HEK293 (cell line): ENCODE results near the gene SH3PXD2B.

Experiments used
- CTCF ChIA-PET: fragments of 350-600 bp; formaldehyde crosslinking; extraction: SDS; loops from one replicate; lab custom pipeline; 2021; ENCODE audit warnings: antibody characterized with exemption; lab: Yijun Ruan, JAX
- POLR2A ChIA-PET: fragments of 300-600 bp; formaldehyde crosslinking; extraction: SDS; loops from one replicate; lab custom pipeline; 2020; ENCODE audit warnings: antibody characterized with exemption, inconsistent platforms; lab: Yijun Ruan, JAX
- H3K27ac ChIP-seq: fragments of 200-500 bp; sonication (Bioruptor generic); 2 replicates; pipeline ENCODE4 v1.5.1; 2014; ENCODE audit warnings: low read depth, low read length, control low read depth, inconsistent platforms; ENCODE audit errors: extremely low read depth
- H3K36me3 ChIP-seq, 2 experiments: fragments of 200-500 bp in 1 of 2; sonication (Bioruptor generic) in 1 of 2; 1 replicate in 1 of 2; 2 replicates in 1 of 2; pipeline ENCODE4 v1.5.1; 2014 to 2017; ENCODE audit warnings: inconsistent platforms in 2 of 2, low read length in 2 of 2; ENCODE audit not compliant: control insufficient read depth in 2 of 2, insufficient read depth in 1 of 2
- H3K4me1 ChIP-seq: fragments of 200-500 bp; sonication (Bioruptor generic); 2 replicates; pipeline ENCODE4 v1.5.1; 2014; ENCODE audit warnings: mild to moderate bottlenecking, low read length, inconsistent platforms; ENCODE audit not compliant: control insufficient read depth, insufficient read depth
- H3K4me3 ChIP-seq: 2 replicates; pipeline ENCODE4 v1.5.1; 2011; ENCODE audit warnings: low read depth, mild to moderate bottlenecking, control low read depth, low read length, moderate library complexity
- H3K9me3 ChIP-seq: fragments of 200-500 bp; sonication (Bioruptor generic); 2 replicates; pipeline ENCODE4 v1.5.1; 2014; ENCODE audit warnings: low read depth, low read length, inconsistent platforms; ENCODE audit not compliant: control insufficient read depth, insufficient read depth
- FEZF1 ChIP-seq: fragments of 450-650 bp; formaldehyde crosslinking; IDR thresholded peaks from 2 replicates; pipeline ENCODE4 v1.5.1; 2016; ENCODE audit warnings: missing biosample characterization, missing genetic modification characterization
- GLIS1 ChIP-seq: fragments of 450-650 bp; formaldehyde crosslinking; IDR thresholded peaks from 2 replicates; pipeline ENCODE4 v1.5.1; 2016; ENCODE audit warnings: missing biosample characterization, missing genetic modification characterization
- KLF1 ChIP-seq: fragments of 450-650 bp; formaldehyde crosslinking; IDR thresholded peaks from 2 replicates; pipeline ENCODE4 v1.5.1; 2016; ENCODE audit warnings: missing biosample characterization, missing genetic modification characterization
- KLF16 ChIP-seq: fragments of 450-650 bp; formaldehyde crosslinking; IDR thresholded peaks from 2 replicates; pipeline ENCODE4 v1.5.1; 2017; ENCODE audit warnings: missing biosample characterization, missing genetic modification characterization
- KLF7 ChIP-seq: fragments of 450-650 bp; formaldehyde crosslinking; IDR thresholded peaks from 2 replicates; pipeline ENCODE4 v1.5.1; 2016; ENCODE audit warnings: missing biosample characterization, missing genetic modification characterization, borderline replicate concordance
- TRIM28 ChIP-seq: IDR thresholded peaks from 2 replicates; pipeline ENCODE4 v1.6.1; 2011; ENCODE audit warnings: low read length, control low read depth, borderline replicate concordance
- WT1 ChIP-seq: fragments of 450-650 bp; formaldehyde crosslinking; IDR thresholded peaks from 2 replicates; pipeline ENCODE4 v1.5.1; 2016; ENCODE audit warnings: missing biosample characterization, missing genetic modification characterization
- YY1 ChIP-seq: fragments of 450-650 bp; formaldehyde crosslinking; IDR thresholded peaks from 2 replicates; pipeline ENCODE4 v1.5.1; 2018; ENCODE audit warnings: missing biosample characterization, missing genetic modification characterization
- ZBTB8A ChIP-seq: fragments of 450-650 bp; formaldehyde crosslinking; IDR thresholded peaks from 2 replicates; pipeline ENCODE4 v1.5.1; 2016; ENCODE audit warnings: missing biosample characterization, missing genetic modification characterization
- ZEB2 ChIP-seq: fragments of 450-650 bp; formaldehyde crosslinking; IDR thresholded peaks from 2 replicates; pipeline ENCODE4 v1.5.1; 2016; ENCODE audit warnings: missing biosample characterization, missing genetic modification characterization
- ZFP41 ChIP-seq: fragments of 450-650 bp; formaldehyde crosslinking; IDR thresholded peaks from 2 replicates; pipeline ENCODE4 v1.5.1; 2016; ENCODE audit warnings: missing biosample characterization, missing genetic modification characterization, borderline replicate concordance
- ZIC2 ChIP-seq: fragments of 450-650 bp; formaldehyde crosslinking; IDR thresholded peaks from 2 replicates; pipeline ENCODE4 v1.5.1; 2016; ENCODE audit warnings: missing biosample characterization, missing genetic modification characterization
- ZNF146 ChIP-seq: fragments of 450-650 bp; formaldehyde crosslinking; IDR thresholded peaks from 2 replicates; pipeline ENCODE4 v1.5.1; 2016; ENCODE audit warnings: missing biosample characterization, missing genetic modification characterization
- ZNF24 ChIP-seq: fragments of 450-650 bp; formaldehyde crosslinking; IDR thresholded peaks from 2 replicates; pipeline ENCODE4 v1.5.1; 2016; ENCODE audit warnings: missing biosample characterization, missing genetic modification characterization
- ZNF623 ChIP-seq: fragments of 450-650 bp; formaldehyde crosslinking; IDR thresholded peaks from 2 replicates; pipeline ENCODE4 v1.5.1; 2016; ENCODE audit warnings: missing biosample characterization, missing genetic modification characterization
- ZNF629 ChIP-seq: fragments of 450-650 bp; formaldehyde crosslinking; IDR thresholded peaks from 2 replicates; pipeline ENCODE4 v1.5.1; 2017; ENCODE audit warnings: missing biosample characterization, missing genetic modification characterization
- ZNF747 ChIP-seq: fragments of 450-650 bp; formaldehyde crosslinking; IDR thresholded peaks from 2 replicates; pipeline ENCODE4 v1.5.1; 2016; ENCODE audit warnings: missing biosample characterization, missing genetic modification characterization
- TF ChIP-seq, protein P1 (sequence below): fragments of 450-650 bp; formaldehyde crosslinking; conservative IDR thresholded peaks from 2 replicates; pipeline ENCODE4 v1.5.1; 2016; ENCODE audit warnings: low read depth, missing biosample characterization, missing genetic modification characterization
- TF ChIP-seq, protein P2 (sequence below): fragments of 450-650 bp; formaldehyde crosslinking; IDR thresholded peaks from 2 replicates; pipeline ENCODE4 v1.5.1; 2016; ENCODE audit warnings: missing biosample characterization, missing genetic modification characterization

SH3PXD2B gene

DNA sequence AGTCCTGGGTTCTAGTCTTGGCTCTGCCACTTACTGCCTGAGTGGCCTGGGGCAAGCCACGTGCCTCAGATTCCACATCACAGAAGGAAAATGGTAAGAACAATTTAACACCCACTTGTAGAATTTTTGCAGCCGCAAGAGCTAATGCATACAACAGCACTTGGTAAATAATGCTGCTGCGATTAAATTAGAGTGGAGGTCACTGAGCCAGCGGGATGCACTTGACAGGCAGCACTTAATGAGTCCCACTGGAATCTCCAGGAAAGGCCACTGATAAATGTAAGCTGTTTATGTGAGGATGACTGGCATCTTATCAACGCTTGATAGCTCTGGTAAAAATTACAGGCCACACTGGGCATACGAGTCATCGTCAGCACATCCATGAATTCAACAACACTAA lies 111.4 kb downstream of the SH3PXD2B start (continued):
- TF ChIP-seq, protein P1, sequence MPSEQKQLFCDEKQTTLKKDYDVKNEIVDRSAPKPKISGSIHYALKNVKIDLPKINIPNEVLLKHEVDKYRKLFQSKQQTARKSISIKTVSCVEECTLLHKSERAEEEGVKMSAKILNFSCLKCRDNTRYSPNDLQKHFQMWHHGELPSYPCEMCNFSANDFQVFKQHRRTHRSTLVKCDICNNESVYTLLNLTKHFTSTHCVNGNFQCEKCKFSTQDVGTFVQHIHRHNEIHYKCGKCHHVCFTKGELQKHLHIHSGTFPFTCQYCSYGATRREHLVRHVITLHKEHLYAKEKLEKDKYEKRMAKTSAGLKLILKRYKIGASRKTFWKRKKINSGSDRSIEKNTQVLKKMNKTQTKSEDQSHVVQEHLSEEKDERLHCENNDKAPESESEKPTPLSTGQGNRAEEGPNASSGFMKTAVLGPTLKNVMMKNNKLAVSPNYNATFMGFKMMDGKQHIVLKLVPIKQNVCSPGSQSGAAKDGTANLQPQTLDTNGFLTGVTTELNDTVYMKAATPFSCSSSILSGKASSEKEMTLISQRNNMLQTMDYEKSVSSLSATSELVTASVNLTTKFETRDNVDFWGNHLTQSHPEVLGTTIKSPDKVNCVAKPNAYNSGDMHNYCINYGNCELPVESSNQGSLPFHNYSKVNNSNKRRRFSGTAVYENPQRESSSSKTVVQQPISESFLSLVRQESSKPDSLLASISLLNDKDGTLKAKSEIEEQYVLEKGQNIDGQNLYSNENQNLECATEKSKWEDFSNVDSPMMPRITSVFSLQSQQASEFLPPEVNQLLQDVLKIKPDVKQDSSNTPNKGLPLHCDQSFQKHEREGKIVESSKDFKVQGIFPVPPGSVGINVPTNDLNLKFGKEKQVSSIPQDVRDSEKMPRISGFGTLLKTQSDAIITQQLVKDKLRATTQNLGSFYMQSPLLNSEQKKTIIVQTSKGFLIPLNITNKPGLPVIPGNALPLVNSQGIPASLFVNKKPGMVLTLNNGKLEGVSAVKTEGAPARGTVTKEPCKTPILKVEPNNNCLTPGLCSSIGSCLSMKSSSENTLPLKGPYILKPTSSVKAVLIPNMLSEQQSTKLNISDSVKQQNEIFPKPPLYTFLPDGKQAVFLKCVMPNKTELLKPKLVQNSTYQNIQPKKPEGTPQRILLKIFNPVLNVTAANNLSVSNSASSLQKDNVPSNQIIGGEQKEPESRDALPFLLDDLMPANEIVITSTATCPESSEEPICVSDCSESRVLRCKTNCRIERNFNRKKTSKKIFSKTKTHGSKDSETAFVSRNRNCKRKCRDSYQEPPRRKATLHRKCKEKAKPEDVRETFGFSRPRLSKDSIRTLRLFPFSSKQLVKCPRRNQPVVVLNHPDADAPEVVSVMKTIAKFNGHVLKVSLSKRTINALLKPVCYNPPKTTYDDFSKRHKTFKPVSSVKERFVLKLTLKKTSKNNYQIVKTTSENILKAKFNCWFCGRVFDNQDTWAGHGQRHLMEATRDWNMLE: 0 out of 2 replicates have a peak, but pooled peaks have one; percentile 33
- TF ChIP-seq ZNF24 (tag by site-specific recombination) (0 out of 2 replicates have a peak, but pooled peaks have one; percentile 29), ZNF629 (tag by site-specific recombination) (peak; percentile 59; the same call in 1 of the 2 replicates), TRIM28 (0 out of 2 replicates have a peak, but pooled peaks have one; percentile 50), ZBTB8A (tag by site-specific recombination) (peak; percentile 52; the same call in 1 of the 2 replicates)
- TF ChIP-seq, all 188 proteins: peak for 33

DNA sequence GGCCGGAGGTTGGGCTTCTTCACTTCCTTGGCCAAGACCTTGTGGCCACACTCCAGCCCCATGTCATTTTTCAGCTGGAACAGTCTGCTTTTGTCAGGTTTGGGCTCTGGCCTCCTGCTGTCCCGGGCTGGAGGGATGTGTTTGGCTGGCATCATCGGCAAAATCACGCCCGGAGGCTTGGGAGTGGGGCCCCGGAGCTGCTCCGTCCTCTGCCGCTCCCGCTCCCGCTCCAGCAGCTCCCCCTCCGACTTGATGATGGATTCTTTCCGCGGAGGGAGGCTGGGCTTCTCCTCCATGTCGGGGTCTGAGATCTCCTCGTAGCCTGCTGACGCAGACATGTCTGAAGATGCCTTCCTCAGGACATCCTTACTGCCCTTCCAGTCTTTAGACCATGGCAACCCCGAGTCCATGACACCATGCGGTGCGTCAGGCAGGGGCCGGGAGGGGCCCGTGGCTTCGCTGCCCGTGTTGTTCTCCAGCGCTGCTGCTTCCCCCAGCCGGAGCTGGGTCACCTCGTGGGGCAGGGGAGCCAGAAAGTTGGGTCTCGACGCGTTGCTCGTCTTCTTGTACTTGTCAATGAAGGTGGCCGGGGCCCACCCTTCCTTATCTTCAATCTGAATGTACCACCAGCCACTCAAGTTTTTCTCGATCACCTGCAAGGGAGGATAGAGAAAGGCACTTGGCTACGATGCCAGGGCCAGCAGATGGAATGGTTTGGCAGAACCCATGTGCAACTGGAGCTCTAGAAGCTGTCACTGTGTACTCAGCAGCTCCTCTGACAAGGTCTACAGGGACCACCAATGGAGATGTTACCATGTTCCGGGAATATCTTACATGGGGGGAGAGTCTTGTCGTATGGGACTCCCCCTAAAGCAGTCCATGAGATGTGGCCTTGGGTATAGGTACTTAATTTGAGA lies 114.8 kb downstream of the SH3PXD2B start:
- TF ChIP-seq ZEB2 (tag by site-specific recombination) (no peak), KLF7 (tag by site-specific recombination) (no peak), FEZF1 (tag by site-specific recombination) (no peak), YY1 (tag by site-specific recombination) (no peak), ZNF623 (tag by site-specific recombination) (no peak), KLF16 (tag by site-specific recombination) (no peak), ZNF146 (no peak), WT1 (tag by site-specific recombination) (no peak)
- TF ChIP-seq, protein P2, sequence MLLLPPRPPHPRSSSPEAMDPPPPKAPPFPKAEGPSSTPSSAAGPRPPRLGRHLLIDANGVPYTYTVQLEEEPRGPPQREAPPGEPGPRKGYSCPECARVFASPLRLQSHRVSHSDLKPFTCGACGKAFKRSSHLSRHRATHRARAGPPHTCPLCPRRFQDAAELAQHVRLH (tag by site-specific recombination): no peak
- TF ChIP-seq, all 188 proteins: peak for 0
- H3K27ac ChIP-seq: no peak overlapping the region
- peaks cover 0 to 24% of the 10 kb centered on the region in 2 experiments; a peak in 1 of 3 replicates for H3K36me3 ChIP-seq
- no peak overlapping the region for H3K4me3 ChIP-seq
- POLR2A ChIA-PET: no interaction called here
- no peaks in the 10 kb centered on the region; the same call in 1 of the 2 replicates for H3K4me1 ChIP-seq
- CTCF ChIA-PET: no interaction called here
- H3K9me3 ChIP-seq: no peaks in the 10 kb centered on the region

DNA sequence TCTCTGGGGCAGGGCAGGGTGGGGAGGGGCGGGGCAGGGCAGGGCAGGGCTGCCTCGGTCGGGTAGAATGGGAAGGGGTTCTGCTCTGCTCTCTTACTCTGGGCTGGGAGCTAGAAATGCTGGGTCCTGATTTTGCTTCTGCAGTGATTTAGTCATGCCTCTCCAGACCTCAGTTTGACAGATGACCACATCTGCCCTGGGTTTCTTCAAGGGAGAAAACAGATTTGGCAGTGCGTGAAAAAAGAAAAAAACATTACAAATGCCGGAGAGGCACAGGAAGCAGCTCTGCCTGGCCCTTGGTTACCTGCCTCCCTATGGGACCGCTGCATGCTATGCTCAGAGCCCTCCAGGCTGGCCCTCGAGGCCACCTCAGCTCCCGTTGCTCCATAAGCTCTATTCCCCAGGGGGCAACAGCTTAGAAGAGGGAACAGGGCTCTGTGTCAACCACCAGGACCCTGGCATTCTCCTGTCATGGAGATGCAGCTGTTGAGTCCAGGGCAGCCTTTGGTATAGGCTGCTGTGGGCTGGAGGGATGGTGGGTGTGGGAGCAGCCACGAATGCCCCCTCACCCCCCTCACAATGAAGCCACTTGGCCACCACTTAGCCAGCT lies 117.5 kb downstream of the SH3PXD2B start:
- no peaks in the 10 kb centered on the region for H3K4me1 ChIP-seq
- peaks cover 0 to 20% of the 10 kb centered on the region in 2 experiments; a peak in 1 of 3 replicates for H3K36me3 ChIP-seq
- TF ChIP-seq ZFP41 (tag by site-specific recombination): no peak
- no peak for TF ChIP-seq GLIS1
- peak; percentile 47 for TF ChIP-seq ZIC2 (tag by site-specific recombination)
- TF ChIP-seq KLF1 (tag by site-specific recombination): 0 out of 2 replicates have a peak, but pooled peaks have one; percentile 8
- no peak for TF ChIP-seq ZNF747 (tag by site-specific recombination)
- ChIA-PET POLR2A (no interaction called here), CTCF (no interaction called here)
- H3K27ac ChIP-seq: no peak overlapping the region
- no peaks in the 10 kb centered on the region for H3K9me3 ChIP-seq
- H3K4me3 ChIP-seq: no peak overlapping the region
